ENCODE measurements around the gene TRPM2. TPM values are rescaled to one million over a fixed set of nuclear protein-coding genes. Genes with fewer than 3 reads are reported as not detected.

Gene TRPM2
- total and polyA plus RNA-seq, 2 of the 4 experiments (the other 2 are of a cell fraction) = not detected

DNA sequence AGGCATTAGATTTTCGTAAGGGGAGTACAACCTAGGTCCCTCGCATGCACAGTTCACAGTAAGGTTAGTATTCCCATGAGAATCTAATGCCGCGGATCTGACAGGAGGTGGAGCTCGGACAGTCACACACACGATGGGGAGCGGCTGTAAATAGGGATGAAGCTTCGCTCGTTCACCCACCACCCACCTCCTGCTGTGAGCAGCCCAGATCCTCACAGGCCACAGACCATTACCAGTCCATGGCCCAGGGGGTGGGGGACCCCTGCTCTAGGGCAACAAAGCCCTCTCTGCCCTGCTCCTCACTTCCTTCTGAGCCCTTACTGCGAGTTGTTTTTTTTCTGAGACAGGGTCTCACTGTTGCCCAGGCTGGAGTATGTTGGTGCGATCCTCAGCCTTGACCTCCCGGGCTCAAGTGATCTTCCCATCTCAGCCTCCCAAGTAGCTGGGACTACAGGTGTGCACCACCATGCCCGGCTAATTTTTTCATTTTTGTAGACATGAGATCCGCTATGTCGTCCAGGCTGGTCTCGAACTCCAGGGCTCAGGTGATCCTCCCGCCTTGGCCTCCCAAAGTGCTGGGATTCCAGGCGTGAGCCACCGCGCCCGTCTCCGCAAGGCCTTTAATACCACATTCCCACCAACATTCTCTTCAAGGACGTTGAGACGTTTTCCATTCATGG, 21.3 kb downstream of the TRPM2 start:
- no peak overlapping the region for H3K18ac ChIP-seq (ENCODE audit: low read depth, low read length)
- H2BK20ac ChIP-seq (ENCODE audit: low read depth, low read length) = no peak overlapping the region
- peaks cover 13% of the 10 kb centered on the region for H3K9me3 ChIP-seq (ENCODE audit: control insufficient read depth, insufficient read depth, low read length)
- no peak overlapping the region for H2AK5ac ChIP-seq (ENCODE audit: low read depth, low read length)
- H3K36me3 ChIP-seq (ENCODE audit: control insufficient read depth, insufficient read depth, low read length) = no peaks in the 10 kb centered on the region
- no TSS peak for BruUV-seq (replicated peaks)
- ChIA-PET POLR2A (ENCODE audit: unreplicated experiment) (no interaction called here), CTCF (no interaction called here)
- no peak overlapping the region for H3K4me3 ChIP-seq (ENCODE audit: insufficient read depth, low read depth, low read length)
- no peak overlapping the region for H3K27ac ChIP-seq (ENCODE audit: insufficient read depth, low read length)
- H3K9me1 ChIP-seq (ENCODE audit: insufficient read depth, low read length) = no peaks in the 10 kb centered on the region
- no peak overlapping the region for H3K9ac ChIP-seq (ENCODE audit: low read depth, low read length)
- H3K4me1 ChIP-seq (ENCODE audit: control insufficient read depth, insufficient read depth, low read length) = no peaks in the 10 kb centered on the region
- DNase-seq (no peak), ATAC-seq (ENCODE audit: low read depth) (no peak)
- intact Hi-C loops (cut with micrococcal nuclease) (no loop called here), dilution Hi-C loops (cut with HindIII; ENCODE audit: low sequenced_read_pairs, unreplicated experiment) (no loop called here), in situ Hi-C loops (cut with MboI; ENCODE audit: low sequenced_read_pairs) (no loop called here)
- H4K20me1 ChIP-seq (ENCODE audit: insufficient read depth, low read length) = no peaks in the 10 kb centered on the region
- no peaks in the 10 kb centered on the region; the same call in 1 of the 2 replicates for H3K27me3 ChIP-seq (ENCODE audit: control insufficient read depth, insufficient read depth, low read length)
- no peak overlapping the region for H3K4me2 ChIP-seq (ENCODE audit: low read depth, low read length)
- H3K4ac ChIP-seq (ENCODE audit: low read depth, low read length) = no peak overlapping the region
- no peak overlapping the region for H2BK120ac ChIP-seq (ENCODE audit: low read depth, low read length)
- H2BK15ac ChIP-seq (ENCODE audit: low read depth, low read length) = no peak overlapping the region
- no peaks in the 10 kb centered on the region for H3K79me1 ChIP-seq (ENCODE audit: low read depth in 1 of 2, low read length in 2 of 2)
- no peak overlapping the region for H3K23ac ChIP-seq (ENCODE audit: low read depth, low read length)
- no peak overlapping the region for H3K56ac ChIP-seq (ENCODE audit: extremely low read depth, insufficient read depth, low read length)
- no peak overlapping the region for H4K91ac ChIP-seq (ENCODE audit: insufficient read depth, low read depth, low read length)
- H4K8ac ChIP-seq (ENCODE audit: low read depth in 2 of 2, low read length in 2 of 2) = no peak overlapping the region
- H2AK9ac ChIP-seq (replicated peaks; ENCODE audit: low read depth, low read length, poor library complexity) = no peak overlapping the region
- no peak overlapping the region for H2AFZ ChIP-seq (replicated peaks; ENCODE audit: low read length, poor library complexity)
- no peak overlapping the region for H3K14ac ChIP-seq (replicated peaks; ENCODE audit: low read depth, low read length)
- TF ChIP-seq RCOR1 (IDR thresholded peaks at IDR 0.05; ENCODE audit: insufficient replicate concordance, low read length) (no peak), RFX5 (IDR thresholded peaks at IDR 0.05; ENCODE audit: low read depth, low read length) (no peak), BHLHE40 (IDR thresholded peaks at IDR 0.05; ENCODE audit: low read depth, low read length) (no peak), MAZ (IDR thresholded peaks at IDR 0.05; ENCODE audit: borderline replicate concordance, low read depth, low read length) (no peak), POLR2A (IDR thresholded peaks at IDR 0.05; ENCODE audit: low read depth, low read length) (no peak), FOS (IDR thresholded peaks at IDR 0.05; ENCODE audit: low read depth, low read length) (no peak), NFE2L2 (IDR thresholded peaks at IDR 0.05; ENCODE audit: low read depth, low read length) (no peak), MXI1 (IDR thresholded peaks at IDR 0.05; ENCODE audit: borderline replicate concordance, low read depth, low read length) (no peak), SMC3 (IDR thresholded peaks at IDR 0.05; ENCODE audit: low read depth, low read length) (no peak), CEBPB (IDR thresholded peaks at IDR 0.05; ENCODE audit: low read depth, low read length) (no peak)
- TF ChIP-seq, protein P1, sequence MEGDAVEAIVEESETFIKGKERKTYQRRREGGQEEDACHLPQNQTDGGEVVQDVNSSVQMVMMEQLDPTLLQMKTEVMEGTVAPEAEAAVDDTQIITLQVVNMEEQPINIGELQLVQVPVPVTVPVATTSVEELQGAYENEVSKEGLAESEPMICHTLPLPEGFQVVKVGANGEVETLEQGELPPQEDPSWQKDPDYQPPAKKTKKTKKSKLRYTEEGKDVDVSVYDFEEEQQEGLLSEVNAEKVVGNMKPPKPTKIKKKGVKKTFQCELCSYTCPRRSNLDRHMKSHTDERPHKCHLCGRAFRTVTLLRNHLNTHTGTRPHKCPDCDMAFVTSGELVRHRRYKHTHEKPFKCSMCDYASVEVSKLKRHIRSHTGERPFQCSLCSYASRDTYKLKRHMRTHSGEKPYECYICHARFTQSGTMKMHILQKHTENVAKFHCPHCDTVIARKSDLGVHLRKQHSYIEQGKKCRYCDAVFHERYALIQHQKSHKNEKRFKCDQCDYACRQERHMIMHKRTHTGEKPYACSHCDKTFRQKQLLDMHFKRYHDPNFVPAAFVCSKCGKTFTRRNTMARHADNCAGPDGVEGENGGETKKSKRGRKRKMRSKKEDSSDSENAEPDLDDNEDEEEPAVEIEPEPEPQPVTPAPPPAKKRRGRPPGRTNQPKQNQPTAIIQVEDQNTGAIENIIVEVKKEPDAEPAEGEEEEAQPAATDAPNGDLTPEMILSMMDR (conservative IDR thresholded peaks at IDR 0.05; ENCODE audit: low read depth, low read length) = no peak
- TF ChIP-seq, protein P2, sequence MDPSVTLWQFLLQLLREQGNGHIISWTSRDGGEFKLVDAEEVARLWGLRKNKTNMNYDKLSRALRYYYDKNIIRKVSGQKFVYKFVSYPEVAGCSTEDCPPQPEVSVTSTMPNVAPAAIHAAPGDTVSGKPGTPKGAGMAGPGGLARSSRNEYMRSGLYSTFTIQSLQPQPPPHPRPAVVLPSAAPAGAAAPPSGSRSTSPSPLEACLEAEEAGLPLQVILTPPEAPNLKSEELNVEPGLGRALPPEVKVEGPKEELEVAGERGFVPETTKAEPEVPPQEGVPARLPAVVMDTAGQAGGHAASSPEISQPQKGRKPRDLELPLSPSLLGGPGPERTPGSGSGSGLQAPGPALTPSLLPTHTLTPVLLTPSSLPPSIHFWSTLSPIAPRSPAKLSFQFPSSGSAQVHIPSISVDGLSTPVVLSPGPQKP (IDR thresholded peaks at IDR 0.05; ENCODE audit: borderline replicate concordance, low read depth, low read length) = no peak
- TF ChIP-seq, protein P3, sequence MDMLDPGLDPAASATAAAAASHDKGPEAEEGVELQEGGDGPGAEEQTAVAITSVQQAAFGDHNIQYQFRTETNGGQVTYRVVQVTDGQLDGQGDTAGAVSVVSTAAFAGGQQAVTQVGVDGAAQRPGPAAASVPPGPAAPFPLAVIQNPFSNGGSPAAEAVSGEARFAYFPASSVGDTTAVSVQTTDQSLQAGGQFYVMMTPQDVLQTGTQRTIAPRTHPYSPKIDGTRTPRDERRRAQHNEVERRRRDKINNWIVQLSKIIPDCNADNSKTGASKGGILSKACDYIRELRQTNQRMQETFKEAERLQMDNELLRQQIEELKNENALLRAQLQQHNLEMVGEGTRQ (IDR thresholded peaks at IDR 0.05; ENCODE audit: low read depth, low read length) = no peak
- 79% methylated on average over 14 of the region's 24 CpGs; no CpG with 5 or more reads in 1 of the 2 experiments for WGBS, 2 experiments (ENCODE audit: extremely low coverage in 2 of 2, insufficient read length in 1 of 2)
- H4K5ac ChIP-seq (ENCODE audit: low read depth, low read length) = no peak overlapping the region
- H2BK5ac ChIP-seq (ENCODE audit: low read depth, low read length, poor library complexity, severe bottlenecking) = no peak overlapping the region

Measured in IMR-90 (cell line).